ENCODE data around the gene AGT.

AGT gene

DNA sequence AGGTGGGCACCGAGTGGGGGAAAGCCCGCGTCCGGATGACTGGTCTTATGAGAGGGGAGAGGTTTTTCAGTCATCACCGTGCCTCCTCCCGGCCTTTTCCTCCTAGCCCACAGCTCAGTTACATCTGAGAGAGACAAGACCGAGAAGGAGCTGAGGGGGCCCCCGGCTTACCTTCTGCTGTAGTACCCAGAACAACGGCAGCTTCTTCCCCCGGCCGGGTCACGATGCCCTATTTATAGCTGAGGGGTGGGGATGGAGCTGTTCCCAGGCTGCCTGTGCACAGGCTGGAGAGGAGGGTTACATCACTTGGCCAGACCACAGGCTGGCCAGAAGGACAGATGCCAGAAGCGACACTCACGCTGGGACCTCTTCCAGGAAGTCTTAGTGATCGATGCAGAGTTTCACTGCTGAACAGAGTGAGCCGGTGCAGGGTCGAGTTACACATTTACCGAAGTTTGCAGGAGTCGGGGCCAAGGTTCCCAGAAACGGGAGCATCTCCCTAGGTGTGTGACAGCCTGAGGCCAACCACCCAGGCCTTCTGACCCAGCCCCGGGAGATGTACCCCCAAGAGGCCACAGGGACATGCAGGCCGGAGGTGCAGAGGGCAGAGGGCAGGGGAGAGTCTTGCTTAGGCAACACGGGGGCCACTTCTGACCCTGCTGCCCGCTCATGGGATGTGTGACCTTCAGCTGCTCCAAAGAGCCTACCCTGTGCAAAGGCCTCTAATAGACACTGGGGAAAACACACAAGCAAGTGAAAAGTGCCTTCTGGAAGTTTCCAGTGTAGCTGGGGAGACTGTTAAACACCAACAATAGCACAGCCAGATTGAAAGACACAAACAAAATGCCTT, at the start of gene AGT:
Gene AGT, minus strand, starts transcription at position 208 of the 850 bp plus-strand sequence. CDS start 3,299 bp downstream, outside the sequence.
- Histone ChIP-seq H3K4me1 (ENCODE audit: control insufficient read depth, low read depth, low read length) (no peaks in the 10 kb centered on the region), H3K4me3 (ENCODE audit: low read length) (no peak within 1 kb of the TSS), H3K9me3 (ENCODE audit: control insufficient read depth, low read depth, low read length) (no peaks in the 10 kb centered on the region), H3K27ac (ENCODE audit: low read length) (no peak within 1 kb of the TSS), H3K36me3 (ENCODE audit: control insufficient read depth, low read depth, low read length) (no peaks in the 10 kb centered on the region), H3K27me3 (ENCODE audit: control insufficient read depth, insufficient read depth, low read length) (no peaks in the 10 kb centered on the region), H3K9ac (ENCODE audit: low read length) (no peak within 1 kb of the TSS)

DNA sequence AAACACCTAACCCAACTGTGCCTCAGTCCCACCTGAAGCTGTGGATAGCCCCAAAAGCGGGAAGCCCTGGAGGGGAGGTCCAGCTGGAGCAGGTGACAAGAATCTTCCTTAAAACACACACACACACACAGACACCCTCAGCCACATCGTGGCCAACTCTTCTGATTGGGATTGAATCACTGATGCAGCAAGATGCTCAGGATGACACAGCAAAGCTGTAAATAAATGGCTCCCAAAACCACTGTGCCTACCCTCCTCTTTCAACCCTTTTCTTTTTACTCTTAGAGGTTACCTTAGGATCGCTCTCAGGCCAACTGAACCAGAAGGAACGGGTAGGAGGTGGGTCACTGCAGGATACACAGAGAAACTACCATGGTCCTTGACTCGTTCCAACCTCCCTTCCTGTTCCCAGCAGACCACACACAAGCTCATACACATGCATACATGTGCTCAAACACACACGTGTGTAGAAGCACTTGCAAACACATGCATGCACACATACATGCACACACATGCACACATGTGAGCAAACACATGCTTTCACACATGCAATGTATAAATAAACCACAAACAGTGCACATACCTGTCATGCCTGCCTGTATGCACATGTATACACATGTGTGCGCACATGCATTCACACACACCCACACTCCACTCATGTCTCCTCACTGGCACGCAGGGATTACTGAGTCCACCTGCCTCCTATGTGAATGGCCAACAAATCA, 47.7 kb upstream of the AGT start:
- Histone ChIP-seq H3K9ac (ENCODE audit: low read length) (no peak overlapping the region), H3K4me1 (ENCODE audit: control insufficient read depth, low read depth, low read length) (no peaks in the 10 kb centered on the region), H3K9me3 (ENCODE audit: control insufficient read depth, low read depth, low read length) (no peaks in the 10 kb centered on the region), H3K27ac (ENCODE audit: low read length) (no peak overlapping the region), H3K36me3 (ENCODE audit: control insufficient read depth, low read depth, low read length) (no peaks in the 10 kb centered on the region), H3K4me3 (ENCODE audit: low read length) (no peak overlapping the region), H3K27me3 (ENCODE audit: control insufficient read depth, insufficient read depth, low read length) (no peaks in the 10 kb centered on the region)

DNA sequence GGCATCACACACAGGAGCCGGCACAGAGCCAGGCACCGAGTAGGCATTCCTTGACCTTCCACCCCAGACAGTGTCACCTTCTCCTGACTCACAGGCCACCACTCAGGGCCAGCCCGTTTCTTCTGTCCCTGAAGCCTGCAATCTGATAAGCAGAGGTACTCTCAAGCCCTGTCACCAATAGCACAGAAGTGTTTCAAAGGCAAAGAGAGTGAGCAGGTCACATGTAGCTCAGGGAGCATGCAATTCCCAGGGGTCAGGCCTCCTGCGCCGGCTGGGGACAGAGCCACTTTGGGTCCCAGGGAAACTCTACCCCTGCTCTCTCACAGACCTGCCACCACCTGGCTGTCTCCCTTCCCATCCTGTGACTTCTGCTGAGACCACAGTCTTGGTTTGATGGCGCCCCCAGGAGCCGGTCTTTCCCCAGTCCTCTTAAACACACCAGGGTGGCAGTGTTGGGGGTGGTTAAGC, 46.5 kb upstream of the AGT start:
- Histone ChIP-seq H3K27ac (ENCODE audit: low read length) (no peak overlapping the region), H3K36me3 (ENCODE audit: control insufficient read depth, low read depth, low read length) (no peaks in the 10 kb centered on the region), H3K27me3 (ENCODE audit: control insufficient read depth, insufficient read depth, low read length) (no peaks in the 10 kb centered on the region), H3K4me3 (ENCODE audit: low read length) (no peak overlapping the region), H3K4me1 (ENCODE audit: control insufficient read depth, low read depth, low read length) (no peaks in the 10 kb centered on the region), H3K9me3 (ENCODE audit: control insufficient read depth, low read depth, low read length) (no peaks in the 10 kb centered on the region), H3K9ac (ENCODE audit: low read length) (no peak overlapping the region)

DNA sequence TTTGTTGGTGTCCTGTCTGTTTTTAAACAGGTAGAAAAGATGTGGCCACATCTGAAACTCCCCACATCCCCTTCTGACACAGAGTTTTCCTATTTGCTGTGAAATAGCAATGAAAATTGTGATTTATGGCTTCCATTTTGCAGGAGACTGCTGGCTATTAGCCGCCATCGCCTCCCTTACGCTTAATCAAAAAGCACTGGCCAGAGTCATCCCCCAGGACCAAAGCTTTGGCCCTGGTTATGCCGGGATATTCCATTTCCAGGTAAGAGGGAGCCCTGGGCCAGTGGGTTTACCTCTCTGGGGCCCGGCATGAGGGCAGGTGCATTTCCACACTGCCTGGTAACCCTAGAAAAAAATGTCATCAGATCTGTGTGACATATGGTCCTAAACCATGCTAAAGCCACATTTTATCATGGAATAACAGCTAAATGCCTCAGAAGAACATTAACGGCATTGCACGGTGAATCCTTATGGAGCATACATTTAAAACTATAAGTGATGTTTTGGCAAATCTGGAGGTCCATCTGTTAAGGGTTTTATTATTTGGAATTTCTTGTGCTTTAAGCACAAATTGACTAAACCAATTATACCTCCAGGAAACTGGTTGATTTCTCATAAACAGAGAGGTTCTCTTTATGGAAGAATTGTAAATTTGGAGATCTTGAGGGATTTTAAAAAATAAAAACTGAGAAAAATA, 45.6 kb upstream of the AGT start:
- H3K4me3 ChIP-seq (ENCODE audit: low read length): no peak overlapping the region
- H3K9me3 ChIP-seq (ENCODE audit: control insufficient read depth, low read depth, low read length): no peaks in the 10 kb centered on the region
- no peaks in the 10 kb centered on the region for H3K27me3 ChIP-seq (ENCODE audit: control insufficient read depth, insufficient read depth, low read length)

DNA sequence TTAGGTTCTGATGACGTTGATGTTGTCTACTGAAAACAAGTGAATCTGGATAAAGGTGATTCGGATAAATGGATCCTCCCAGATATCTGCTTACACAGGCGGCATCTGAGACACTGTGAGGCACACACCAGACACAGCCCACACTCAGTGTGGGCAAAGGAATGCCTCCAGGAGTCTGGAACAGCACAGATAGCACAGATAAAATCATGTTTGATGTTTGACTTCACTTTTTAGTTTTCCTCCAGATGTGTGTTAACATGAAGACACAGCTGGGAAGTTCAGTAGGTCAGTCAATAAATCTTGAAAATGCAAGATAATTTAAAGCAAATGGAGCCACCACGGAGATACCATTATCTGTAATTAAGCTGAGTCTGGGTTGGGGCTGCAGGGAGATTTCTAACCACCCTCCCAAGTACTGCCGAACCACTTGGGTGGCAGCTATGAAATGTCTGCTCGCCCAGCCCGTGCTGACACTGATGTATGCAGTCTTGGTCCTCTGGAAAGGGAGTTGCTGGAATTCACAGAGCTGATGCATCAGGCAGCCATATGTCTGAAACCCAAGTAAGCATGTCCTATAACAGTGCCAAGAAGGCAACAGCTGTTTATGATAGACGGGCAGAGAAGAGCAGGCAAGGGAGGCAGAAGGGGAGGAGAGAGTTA, 44.9 kb upstream of the AGT start:
- H3K9me3 ChIP-seq (ENCODE audit: control insufficient read depth, low read depth, low read length): no peaks in the 10 kb centered on the region
- H3K36me3 ChIP-seq (ENCODE audit: control insufficient read depth, low read depth, low read length): no peaks in the 10 kb centered on the region
- no peak overlapping the region for H3K4me3 ChIP-seq (ENCODE audit: low read length)
- H3K27ac ChIP-seq (ENCODE audit: low read length): no peak overlapping the region
- H3K9ac ChIP-seq (ENCODE audit: low read length): no peak overlapping the region
- no peaks in the 10 kb centered on the region for H3K27me3 ChIP-seq (ENCODE audit: control insufficient read depth, insufficient read depth, low read length)
- no peaks in the 10 kb centered on the region for H3K4me1 ChIP-seq (ENCODE audit: control insufficient read depth, low read depth, low read length)

More for the DNA sequence above, 45.6 kb upstream of the AGT start:
- H3K36me3 ChIP-seq (ENCODE audit: control insufficient read depth, low read depth, low read length): no peaks in the 10 kb centered on the region
- H3K9ac ChIP-seq (ENCODE audit: low read length): no peak overlapping the region
- no peaks in the 10 kb centered on the region for H3K4me1 ChIP-seq (ENCODE audit: control insufficient read depth, low read depth, low read length)
- no peak overlapping the region for H3K27ac ChIP-seq (ENCODE audit: low read length)

DNA sequence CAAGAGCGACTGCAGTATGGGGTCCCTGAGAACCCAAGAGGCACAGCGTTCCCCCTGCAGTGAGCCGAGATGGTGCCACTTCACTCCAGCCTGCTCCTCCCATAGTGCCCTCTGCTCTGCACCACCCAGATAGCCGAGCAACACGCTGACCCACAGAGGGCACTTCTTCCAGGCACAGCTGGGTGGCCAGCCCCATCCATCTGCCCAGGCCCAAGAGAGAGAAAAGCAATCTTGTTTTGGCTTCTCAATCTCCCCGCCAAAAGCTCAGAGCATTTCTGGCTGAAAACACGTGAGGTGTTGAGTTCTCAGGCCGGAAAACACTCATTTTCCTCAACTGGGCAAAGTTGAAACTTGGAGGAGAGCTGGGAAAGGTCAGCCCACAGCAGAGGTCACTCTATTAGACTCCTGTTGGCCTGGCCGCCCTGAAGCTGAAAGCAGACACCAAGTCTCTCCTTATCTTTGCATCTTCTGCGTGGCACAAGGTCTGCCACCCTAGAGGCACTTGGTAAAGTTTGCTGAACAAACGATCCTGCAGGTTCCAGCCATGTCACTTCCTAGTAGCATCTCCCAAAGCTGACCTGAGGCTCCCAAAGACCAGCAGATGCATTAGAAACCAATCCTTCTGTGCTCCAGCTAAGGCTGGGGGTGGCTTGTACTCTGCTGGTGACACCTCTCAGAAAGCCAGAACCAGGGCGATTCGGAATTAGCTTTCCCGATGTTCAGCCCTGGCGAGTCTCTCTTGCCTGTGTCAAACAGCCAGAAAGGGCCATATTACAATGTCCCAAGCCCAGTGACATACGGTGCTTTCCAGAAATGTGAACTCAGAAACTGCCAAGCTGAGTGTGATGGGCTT, 44.2 kb upstream of the AGT start:
- no peaks in the 10 kb centered on the region for H3K9me3 ChIP-seq (ENCODE audit: control insufficient read depth, low read depth, low read length)
- no peaks in the 10 kb centered on the region for H3K36me3 ChIP-seq (ENCODE audit: control insufficient read depth, low read depth, low read length)
- H3K27me3 ChIP-seq (ENCODE audit: control insufficient read depth, insufficient read depth, low read length): no peaks in the 10 kb centered on the region
- no peak overlapping the region for H3K9ac ChIP-seq (ENCODE audit: low read length)
- H3K4me3 ChIP-seq (ENCODE audit: low read length): no peak overlapping the region
- H3K4me1 ChIP-seq (ENCODE audit: control insufficient read depth, low read depth, low read length): peaks cover 5% of the 10 kb centered on the region
- H3K27ac ChIP-seq (ENCODE audit: low read length): no peak overlapping the region

DNA sequence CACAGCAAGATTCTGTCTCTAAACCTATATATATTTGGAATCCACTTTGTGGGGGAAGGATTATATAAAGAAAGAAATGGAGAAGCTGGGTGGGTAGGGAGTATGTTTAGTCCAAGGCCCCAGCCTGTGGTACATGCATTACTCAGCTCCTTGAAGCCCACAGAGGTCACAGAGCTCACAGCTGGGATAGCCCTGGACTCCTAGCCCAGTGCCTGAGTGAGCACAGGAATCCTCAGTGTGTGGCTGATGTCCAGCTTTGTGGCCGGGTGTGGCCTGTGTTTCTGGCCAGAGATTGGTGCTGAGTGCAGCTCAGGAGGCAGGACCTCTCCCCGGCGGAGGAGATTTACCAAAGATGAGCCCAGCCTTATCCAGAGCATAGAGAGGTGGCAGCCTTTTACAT, 40.9 kb upstream of the AGT start:
- Histone ChIP-seq H3K9me3 (ENCODE audit: control insufficient read depth, low read depth, low read length) (no peaks in the 10 kb centered on the region), H3K27ac (ENCODE audit: low read length) (no peak overlapping the region), H3K27me3 (ENCODE audit: control insufficient read depth, insufficient read depth, low read length) (no peaks in the 10 kb centered on the region), H3K4me3 (ENCODE audit: low read length) (no peak overlapping the region), H3K36me3 (ENCODE audit: control insufficient read depth, low read depth, low read length) (no peaks in the 10 kb centered on the region), H3K9ac (ENCODE audit: low read length) (no peak overlapping the region), H3K4me1 (ENCODE audit: control insufficient read depth, low read depth, low read length) (peaks cover 26% of the 10 kb centered on the region)

DNA sequence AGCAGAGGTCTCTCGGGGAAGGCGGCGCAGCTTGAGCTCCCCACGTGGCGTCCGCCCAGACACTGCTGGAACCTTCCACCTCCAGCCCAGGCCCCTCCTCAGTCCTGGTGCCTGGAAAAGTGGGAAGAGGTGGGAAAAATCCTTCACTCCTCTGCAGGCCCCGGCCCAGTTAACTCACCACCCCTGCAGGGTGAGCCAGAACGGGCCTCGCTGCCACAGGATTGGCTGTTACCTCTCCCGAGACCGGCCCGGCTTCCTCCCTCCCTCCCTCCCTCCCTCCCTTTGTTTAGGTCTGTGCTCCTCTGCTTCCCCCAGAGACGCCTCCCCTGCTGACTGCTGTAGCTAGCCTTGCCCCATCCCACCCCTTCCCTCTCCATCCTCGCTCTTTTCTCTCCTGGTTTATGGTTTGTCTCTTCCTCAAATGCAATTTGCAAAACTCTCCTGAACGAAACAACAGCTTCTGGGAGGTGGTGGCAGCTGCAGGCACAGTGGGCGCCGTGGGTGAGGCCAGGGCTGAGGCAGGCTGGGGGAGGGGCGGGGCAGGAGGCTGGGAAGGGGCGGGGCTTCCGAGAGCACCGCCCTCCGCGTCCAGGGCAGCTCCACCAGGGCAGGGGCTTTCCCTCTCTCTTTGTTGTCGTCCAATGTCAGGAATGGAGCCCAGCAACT, 39.8 kb upstream of the AGT start:
- peak overlapping the region; percentile 31 for H3K9ac ChIP-seq (ENCODE audit: low read length)

DNA sequence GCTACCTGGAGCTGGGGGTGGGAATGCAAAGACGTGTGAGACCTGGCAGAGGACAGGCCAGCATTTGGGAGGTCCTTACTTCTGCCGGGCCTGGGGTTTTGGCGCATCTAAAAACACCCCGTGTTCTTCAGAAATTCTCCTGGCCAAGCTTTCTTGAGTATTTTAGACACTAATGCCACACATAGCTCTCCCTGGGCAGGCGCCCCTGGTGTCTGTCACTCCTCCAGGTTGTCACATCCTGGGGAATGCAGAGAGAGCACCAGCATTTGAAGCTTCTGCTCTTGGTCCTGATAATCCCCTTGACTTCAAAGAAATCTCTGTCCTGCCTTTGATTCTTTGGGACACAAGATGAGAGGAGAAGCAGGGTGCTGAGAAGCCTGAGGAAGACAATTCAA, 39.3 kb upstream of the AGT start:
- no peaks in the 10 kb centered on the region for H3K27me3 ChIP-seq (ENCODE audit: control insufficient read depth, insufficient read depth, low read length)
- peaks cover 30% of the 10 kb centered on the region for H3K4me1 ChIP-seq (ENCODE audit: control insufficient read depth, low read depth, low read length)
- peak overlapping the region; percentile 5 for H3K27ac ChIP-seq (ENCODE audit: low read length)
- peak overlapping the region; percentile 31 for H3K9ac ChIP-seq (ENCODE audit: low read length)
- H3K4me3 ChIP-seq (ENCODE audit: low read length): no peak overlapping the region
- H3K36me3 ChIP-seq (ENCODE audit: control insufficient read depth, low read depth, low read length): no peaks in the 10 kb centered on the region
- H3K9me3 ChIP-seq (ENCODE audit: control insufficient read depth, low read depth, low read length): no peaks in the 10 kb centered on the region

More for the DNA sequence above, 39.8 kb upstream of the AGT start:
- H3K36me3 ChIP-seq (ENCODE audit: control insufficient read depth, low read depth, low read length): no peaks in the 10 kb centered on the region
- peaks cover 30% of the 10 kb centered on the region for H3K4me1 ChIP-seq (ENCODE audit: control insufficient read depth, low read depth, low read length)
- no peaks in the 10 kb centered on the region for H3K27me3 ChIP-seq (ENCODE audit: control insufficient read depth, insufficient read depth, low read length)
- no peaks in the 10 kb centered on the region for H3K9me3 ChIP-seq (ENCODE audit: control insufficient read depth, low read depth, low read length)
- H3K27ac ChIP-seq (ENCODE audit: low read length): peak overlapping the region; percentile 5
- H3K4me3 ChIP-seq (ENCODE audit: low read length): peak overlapping the region; percentile 46

DNA sequence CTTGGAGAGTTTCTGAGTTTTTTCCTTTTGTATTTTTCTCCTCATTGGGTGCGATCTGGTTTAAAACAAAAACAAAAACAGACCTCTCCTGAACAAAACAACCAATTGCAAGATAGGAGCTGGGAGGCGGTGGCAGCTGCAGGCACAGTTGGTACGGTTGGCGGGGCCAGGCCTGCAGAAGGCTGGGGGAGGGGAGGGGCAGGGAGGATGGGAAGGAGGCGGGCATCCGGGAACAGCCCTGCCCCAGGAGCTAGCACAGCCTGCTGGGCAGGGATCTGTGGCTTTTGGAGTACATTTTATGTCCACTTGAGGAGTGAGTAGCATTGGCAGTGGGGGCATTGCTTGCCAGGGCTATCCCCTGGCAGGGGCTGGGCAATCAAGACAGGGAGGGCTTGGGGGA, 38.5 kb upstream of the AGT start:
- no peak overlapping the region for H3K27ac ChIP-seq (ENCODE audit: low read length)

More for the DNA sequence above, 38.5 kb upstream of the AGT start:
- Histone ChIP-seq H3K9ac (ENCODE audit: low read length) (no peak overlapping the region), H3K27me3 (ENCODE audit: control insufficient read depth, insufficient read depth, low read length) (no peaks in the 10 kb centered on the region), H3K9me3 (ENCODE audit: control insufficient read depth, low read depth, low read length) (no peaks in the 10 kb centered on the region), H3K4me3 (ENCODE audit: low read length) (no peak overlapping the region), H3K36me3 (ENCODE audit: control insufficient read depth, low read depth, low read length) (no peaks in the 10 kb centered on the region), H3K4me1 (ENCODE audit: control insufficient read depth, low read depth, low read length) (peaks cover 30% of the 10 kb centered on the region)
